B cell (primary cell): ENCODE results near the gene FUT3. TPM values are rescaled to one million over a fixed set of nuclear protein-coding genes. Genes with fewer than 3 reads are reported as not detected.

Experiments
- ATAC-seq: fragments of 200-7000 bp; cut with Tn5 transposase; one replicate; pipeline ENCODE4 v1.10.0; 2021; ENCODE audit warnings: low read depth, mild to moderate bottlenecking, moderate number of reproducible peaks, moderate library complexity
- CTCF ChIA-PET: fragments of 350-600 bp; sonication (Branson Sonifier 250); formaldehyde crosslinking; loops from one replicate; lab custom pipeline; 2021; ENCODE audit warnings: antibody characterized with exemption, inconsistent platforms; lab: Charles Lee
- POLR2A ChIA-PET: fragments of 350-600 bp; sonication (Branson Sonifier 250); formaldehyde crosslinking; loops from one replicate; lab custom pipeline; 2021; ENCODE audit warnings: antibody characterized with exemption; lab: Charles Lee
- DNase-seq: peaks from one replicate; pipeline ENCODE4 v3.0.0; 2013
- H2AFZ ChIP-seq: 2 replicates; pipeline ENCODE4 v1.6.1; 2012; ENCODE audit warnings: mild to moderate bottlenecking, low read depth, low read length; ENCODE audit not compliant: insufficient read depth, poor library complexity, severe bottlenecking
- H3K27ac ChIP-seq, 2 donors: 1 replicate in 1 of 2; 2 replicates in 1 of 2; pipeline ENCODE4 v1.5.1; 2012 to 2013; ENCODE audit warnings: low read length in 2 of 2, mild to moderate bottlenecking in 2 of 2, moderate library complexity in 1 of 2
- H3K27me3 ChIP-seq, 4 experiments: fragments of 200-600 bp in 1 of 4; sonication (generic) in 1 of 4; replicated peaks in 1 of 4; 1 replicate in 2 of 4; 2 replicates in 2 of 4; pipeline versions ENCODE4 v1.6.1 to v1.7.0; 2013 to 2016; ENCODE audit warnings: low read length in 3 of 4, mild to moderate bottlenecking in 2 of 4, mixed read lengths in 1 of 4, moderate library complexity in 1 of 4; ENCODE audit not compliant: insufficient read depth in 4 of 4, control insufficient read depth in 3 of 4; ENCODE audit errors: control extremely low read depth in 1 of 4
- H3K36me3 ChIP-seq, 2 experiments: replicated peaks in 1 of 2; 1 replicate in 1 of 2; 2 replicates in 1 of 2; pipeline versions ENCODE4 v1.6.1 to v1.7.1; 2013; ENCODE audit warnings: low read length in 1 of 2; ENCODE audit not compliant: insufficient read depth in 2 of 2, control insufficient read depth in 1 of 2; ENCODE audit errors: control extremely low read depth in 1 of 2, extremely low read depth in 1 of 2
- H3K4me1 ChIP-seq, 2 donors: fragments of 200-600 bp in 1 of 2; sonication (generic) in 1 of 2; 1 replicate in 1 of 2; 2 replicates in 1 of 2; pipeline versions ENCODE4 v1.5.1 to v1.6.1; 2013 to 2017; ENCODE audit warnings: low read length in 2 of 2; ENCODE audit not compliant: control insufficient read depth in 2 of 2, insufficient read depth in 2 of 2
- H3K4me2 ChIP-seq: replicated peaks from 2 replicates; pipeline ENCODE3; 2012; ENCODE audit warnings: mild to moderate bottlenecking, low read depth, low read length; ENCODE audit not compliant: poor library complexity, severe bottlenecking
- H3K4me3 ChIP-seq, 5 experiments: fragments of 200-600 bp in 1 of 5; sonication (generic) in 1 of 5; 1 replicate in 3 of 5; 2 replicates in 2 of 5; pipeline versions ENCODE4 v1.5.1 to v1.7.0; 2011 to 2016; ENCODE audit warnings: low read length in 4 of 5, mild to moderate bottlenecking in 4 of 5, low read depth in 2 of 5, control low read depth in 1 of 5, moderate library complexity in 1 of 5; ENCODE audit not compliant: insufficient read depth in 1 of 5; ENCODE audit errors: control extremely low read depth in 1 of 5, extremely low read depth in 1 of 5
- H3K79me2 ChIP-seq: fragments of 200-600 bp; sonication (generic); one replicate; pipeline ENCODE4 v1.6.0; 2016; ENCODE audit warnings: low read length; ENCODE audit not compliant: control insufficient read depth, insufficient read depth
- H3K9ac ChIP-seq: fragments of 200-600 bp; sonication (generic); 2 replicates; pipeline ENCODE4 v1.6.1; 2017; ENCODE audit warnings: mild to moderate bottlenecking, low read length, moderate library complexity
- H3K9me3 ChIP-seq, 3 donors: one replicate each; pipeline versions ENCODE4 v1.6.1 to v1.7.1; 2013; ENCODE audit warnings: low read length in 2 of 3; ENCODE audit not compliant: control insufficient read depth in 2 of 3, insufficient read depth in 1 of 3; ENCODE audit errors: control extremely low read depth in 1 of 3
- H4K20me1 ChIP-seq: 2 replicates; pipeline ENCODE4 v1.6.0; 2012; ENCODE audit warnings: mild to moderate bottlenecking, low read length; ENCODE audit not compliant: insufficient read depth, control insufficient read depth, poor library complexity, severe bottlenecking
- H3K27ac Mint-ChIP-seq: one replicate; pipeline ENCODE4 v1.8.0; 2021; ENCODE audit warnings: mixed read lengths
- H3K27me3 Mint-ChIP-seq: one replicate; pipeline ENCODE4 v1.8.0; 2021; ENCODE audit warnings: mixed read lengths
- H3K4me1 Mint-ChIP-seq: one replicate; pipeline ENCODE4 v1.8.0; 2021; ENCODE audit warnings: mixed read lengths
- H3K4me3 Mint-ChIP-seq: one replicate; pipeline ENCODE4 v1.8.0; 2021; ENCODE audit warnings: mixed read lengths
- H3K9me3 Mint-ChIP-seq: one replicate; pipeline ENCODE4 v1.8.0; 2022; ENCODE audit warnings: mixed read lengths; ENCODE audit not compliant: insufficient read depth
- CTCF ChIP-seq: fragments of 200-600 bp; IDR thresholded peaks from one replicate; pipeline ENCODE4 v1.8.0; 2022; ENCODE audit warnings: antibody characterized with exemption, mild to moderate bottlenecking
- EZH2 ChIP-seq: IDR thresholded peaks from 2 replicates; pipeline ENCODE4 v1.6.1; 2012; ENCODE audit warnings: borderline replicate concordance, low read depth, mild to moderate bottlenecking, moderate library complexity, low read length; ENCODE audit not compliant: insufficient read depth, poor library complexity, severe bottlenecking
- WGBS: methylation state at CpG from one replicate; pipeline ENCODE4 v1.1.5; 2013; ENCODE audit warnings: missing lambda C conversion rate; ENCODE audit not compliant: insufficient coverage; 5-methylcytosine and 5-hydroxymethylcytosine counted together
- intact Hi-C: fragments of 100-400 bp; cut with micrococcal nuclease; formaldehyde crosslinking; loops from one replicate; pipeline ENCODE4 v1.10.0; 2022
- polyA plus RNA-seq: library from polyadenylated mRNA; depleted of rRNA; stranded (reverse); fragments of >200 nt; gene quantifications from 2 replicates; pipeline ENCODE4 v1.2.3, GENCODE V29; 2012
- total RNA-seq, 2 donors: library from RNA; stranded (reverse); fragments of 120-200 nt in 1 of 2; gene quantifications; 1 replicate in 1 of 2; 2 replicates in 1 of 2; pipeline versions ENCODE4 v1.2.3 to v1.2.4, GENCODE V29; 2013 to 2022

FUT3 gene
- total and polyA plus RNA-seq, 2 donors (not counting 1 experiment from before 2014, with no cell fraction given): not detected

DNA sequence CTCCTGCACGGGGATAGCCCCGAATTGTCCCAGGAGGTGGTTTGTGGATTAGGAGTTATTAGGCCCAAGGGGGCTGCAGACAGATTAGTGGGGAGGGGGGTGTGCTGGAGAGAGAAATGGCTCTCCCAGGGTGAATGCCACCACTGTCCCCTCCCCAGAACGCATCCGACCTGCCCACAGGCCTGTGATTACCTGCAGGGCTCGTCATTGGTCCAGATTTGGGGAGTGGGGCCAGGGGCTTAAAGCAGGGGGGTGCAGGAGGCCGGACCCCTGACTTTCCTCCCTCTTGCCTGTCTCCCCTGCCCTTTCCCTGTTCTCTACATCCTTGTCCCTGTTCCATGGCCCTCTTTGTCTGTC is 45.1 kb downstream of the FUT3 start:
- intact Hi-C loops: loop anchor here (5.0 kb wide), 1 partner anchor 101 kb away; no protein-coding TSS in a partner anchor
- Mint-ChIP-seq H3K9me3 (no peaks in the 10 kb centered on the region), H3K4me3 (peak overlapping the region; percentile 1), H3K27me3 (peaks cover 16% of the 10 kb centered on the region), H3K27ac (no peak overlapping the region), H3K4me1 (peaks cover 22% of the 10 kb centered on the region)
- Histone ChIP-seq H2AFZ (peak overlapping the region; percentile 62), H3K9ac (no peak overlapping the region), H4K20me1 (no peaks in the 10 kb centered on the region), H3K4me1 (peaks cover 20 to 27% of the 10 kb centered on the region in 2 donors), H3K79me2 (no peaks in the 10 kb centered on the region), H3K36me3 (no peaks in the 10 kb centered on the region), H3K27ac (no peak overlapping the region), H3K9me3 (peaks cover 0 to 32% (median 0%) of the 10 kb centered on the region in 3 donors), H3K27me3 (peaks cover 0 to 44% (median 19%) of the 10 kb centered on the region in 4 experiments), H3K4me2 (no peak overlapping the region), H3K4me3 (no peak overlapping the region)
- no peak for TF ChIP-seq EZH2
- TF ChIP-seq CTCF: peak; percentile 36
- 0% methylated on average over 2 of the region's 6 CpGs for WGBS
- ATAC-seq (no peak), DNase-seq (no peak)
- ChIA-PET CTCF (interaction anchor here (1.0 kb wide), 1 partner anchor 217 kb away, joined by 4 read pairs; no protein-coding TSS in a partner anchor), POLR2A (no interaction called here)

GRCh38 chr19:5805462-5806132 is 45.7 kb downstream of the FUT3 start:
- H2AFZ ChIP-seq: peak overlapping the region; percentile 62
- peaks cover 0 to 36% (median 0%) of the 10 kb centered on the region in 3 donors for H3K9me3 ChIP-seq
- H3K9ac ChIP-seq: no peak overlapping the region
- CTCF ChIA-PET: no interaction called here
- peaks cover 22% of the 10 kb centered on the region for H3K4me1 Mint-ChIP-seq
- no peaks in the 10 kb centered on the region for H4K20me1 ChIP-seq
- peak; percentile 71 for TF ChIP-seq CTCF
- no peak for TF ChIP-seq EZH2
- POLR2A ChIA-PET: no interaction called here
- no peaks in the 10 kb centered on the region for H3K36me3 ChIP-seq
- no peak overlapping the region for H3K27ac Mint-ChIP-seq
- ATAC-seq (no peak), DNase-seq (peak; percentile 71)
- WGBS: 3% methylated on average over 46 of the region's 46 CpGs
- intact Hi-C loops: loop anchor here (2.0 to 5.0 kb wide), 2 partner anchors 102 to 217 kb away; no protein-coding TSS in a partner anchor
- peaks cover 18% of the 10 kb centered on the region for H3K27me3 Mint-ChIP-seq
- peak overlapping the region; percentile 64 for H3K4me3 Mint-ChIP-seq
- H3K27me3 ChIP-seq: peaks cover 0 to 49% (median 22%) of the 10 kb centered on the region in 4 experiments
- no peaks in the 10 kb centered on the region for H3K9me3 Mint-ChIP-seq
- H3K79me2 ChIP-seq: no peaks in the 10 kb centered on the region
- no peak overlapping the region for H3K27ac ChIP-seq
- peaks cover 20 to 27% of the 10 kb centered on the region in 2 donors for H3K4me1 ChIP-seq
- H3K4me2 ChIP-seq: peak overlapping the region; percentile 61
- no peak overlapping the region for H3K4me3 ChIP-seq
